ENCODE data around the gene JAK1. TPM values are rescaled to one million over a fixed set of nuclear protein-coding genes. Genes with fewer than 3 reads are reported as not detected.

The JAK1 gene
- total RNA-seq, 1 experiment from 2014 or later, result 73.1 TPM

GRCh38 chr1:64850846-64851245, 115.5 kb downstream of the JAK1 start:
- no peak for DNase-seq (ENCODE audit: unreplicated experiment)
- no peaks in the 10 kb centered on the region for H3K4me1 Mint-ChIP-seq (ENCODE audit: insufficient read depth, unreplicated experiment)
- ChIA-PET POLR2A (no interaction called here), CTCF (interaction anchor here (0.7 to 1.2 kb wide), 2 partner anchors 16 to 190 kb away, joined by 3 read pairs; no protein-coding TSS in a partner anchor)
- peaks cover 66% of the 10 kb centered on the region for H3K36me3 Mint-ChIP-seq (ENCODE audit: insufficient read depth, unreplicated experiment)
- no peak overlapping the region for H3K4me3 Mint-ChIP-seq (ENCODE audit: unreplicated experiment)
- H3K27me3 Mint-ChIP-seq (ENCODE audit: insufficient read depth, unreplicated experiment), result no peaks in the 10 kb centered on the region
- no peaks in the 10 kb centered on the region for H3K9me3 Mint-ChIP-seq (ENCODE audit: unreplicated experiment)
- intact Hi-C loops (cut with micrococcal nuclease), result no loop called here
- H3K27ac Mint-ChIP-seq (ENCODE audit: low read depth, unreplicated experiment), result no peak overlapping the region
- no TSS peak for BruUV-seq (replicated peaks)
- TF ChIP-seq CTCF (IDR thresholded peaks at IDR 0.05; ENCODE audit: unreplicated experiment), result no peak

- CTCF ChIA-PET, result interaction anchor here (0.5 to 1.2 kb wide), 2 partner anchors 15 to 263 kb away, joined by 3 read pairs; no protein-coding TSS in a partner anchor
- Mint-ChIP-seq H3K9me3 (ENCODE audit: unreplicated experiment) (no peaks in the 10 kb centered on the region), H3K27me3 (ENCODE audit: insufficient read depth, unreplicated experiment) (no peaks in the 10 kb centered on the region), H3K27ac (ENCODE audit: low read depth, unreplicated experiment) (no peak overlapping the region), H3K4me1 (ENCODE audit: insufficient read depth, unreplicated experiment) (no peaks in the 10 kb centered on the region), H3K4me3 (ENCODE audit: unreplicated experiment) (no peak overlapping the region), H3K36me3 (ENCODE audit: insufficient read depth, unreplicated experiment) (peaks cover 59% of the 10 kb centered on the region)
- no TSS peak for BruUV-seq (replicated peaks)
- intact Hi-C loops (cut with micrococcal nuclease), result no loop called here
- POLR2A ChIA-PET, result interaction anchor here (0.8 kb wide), 1 partner anchor 357 kb away, joined by 3 read pairs; no protein-coding TSS in a partner anchor
- DNase-seq (ENCODE audit: unreplicated experiment), result no peak
- TF ChIP-seq CTCF (IDR thresholded peaks at IDR 0.05; ENCODE audit: unreplicated experiment), result no peak
Measured at GRCh38 chr1:64849942-64850341, 116.4 kb downstream of the JAK1 start.

- ChIA-PET CTCF (no interaction called here), POLR2A (no interaction called here)
- no peak overlapping the region for H3K4me3 Mint-ChIP-seq (ENCODE audit: unreplicated experiment)
Measured at GRCh38 chr1:64848803-64849202, 117.5 kb downstream of the JAK1 start.

GRCh38 chr1:64848136-64848535, 118.2 kb downstream of the JAK1 start:
- Mint-ChIP-seq H3K27me3 (ENCODE audit: insufficient read depth, unreplicated experiment) (no peaks in the 10 kb centered on the region), H3K27ac (ENCODE audit: low read depth, unreplicated experiment) (no peak overlapping the region), H3K4me1 (ENCODE audit: insufficient read depth, unreplicated experiment) (no peaks in the 10 kb centered on the region), H3K36me3 (ENCODE audit: insufficient read depth, unreplicated experiment) (peaks cover 66% of the 10 kb centered on the region), H3K9me3 (ENCODE audit: unreplicated experiment) (no peaks in the 10 kb centered on the region), H3K4me3 (ENCODE audit: unreplicated experiment) (no peak overlapping the region)
- BruUV-seq (replicated peaks), result no TSS peak
- intact Hi-C loops (cut with micrococcal nuclease), result no loop called here
- POLR2A ChIA-PET, result no interaction called here
- no peak for TF ChIP-seq CTCF (IDR thresholded peaks at IDR 0.05; ENCODE audit: unreplicated experiment)
- CTCF ChIA-PET, result no interaction called here
- DNase-seq (ENCODE audit: unreplicated experiment), result no peak

More at GRCh38 chr1:64848803-64849202, 117.5 kb downstream of the JAK1 start:
- no TSS peak for BruUV-seq (replicated peaks)
- Mint-ChIP-seq H3K27ac (ENCODE audit: low read depth, unreplicated experiment) (no peak overlapping the region), H3K4me1 (ENCODE audit: insufficient read depth, unreplicated experiment) (no peaks in the 10 kb centered on the region), H3K9me3 (ENCODE audit: unreplicated experiment) (no peaks in the 10 kb centered on the region), H3K27me3 (ENCODE audit: insufficient read depth, unreplicated experiment) (no peaks in the 10 kb centered on the region), H3K36me3 (ENCODE audit: insufficient read depth, unreplicated experiment) (peaks cover 61% of the 10 kb centered on the region)
- TF ChIP-seq CTCF (IDR thresholded peaks at IDR 0.05; ENCODE audit: unreplicated experiment), result no peak
- DNase-seq (ENCODE audit: unreplicated experiment), result no peak
- intact Hi-C loops (cut with micrococcal nuclease), result no loop called here

Data from MCF 10A (cell line).